H1 (cell line): Measurements from ENCODE around the gene AIM2. TPM values are rescaled to one million over a fixed set of nuclear protein-coding genes. Genes with fewer than 3 reads are reported as not detected.

Experiments
- CTCF ChIA-PET: fragments of 300-600 bp; sonication (Branson Sonifier 250); formaldehyde crosslinking; loops from one replicate; lab custom pipeline; 2021; ENCODE audit not compliant: partially characterized antibody; lab: Charles Lee
- POLR2A ChIA-PET: fragments of 300-600 bp; sonication (Branson Sonifier 250); formaldehyde crosslinking; loops from one replicate; lab custom pipeline; 2021; ENCODE audit warnings: inconsistent platforms; ENCODE audit not compliant: partially characterized antibody; lab: Charles Lee
- DNase-seq, 2 experiments: peaks; one replicate each; pipeline versions ENCODE4 v3.0.0 to v3.0.0-alpha.2; 2010 to 2022; ENCODE audit warnings: low spot score in 2 of 2, low read depth in 1 of 2, mixed read lengths in 1 of 2
- FAIRE-seq: peaks from 2 replicates; lab custom pipeline; 2011; peaks lifted over from hg19 to GRCh38; lab: Jason Lieb, UNC
- H2AFZ ChIP-seq: 2 replicates; pipeline ENCODE4 v1.8.1; 2012; ENCODE audit warnings: low read length, inconsistent platforms
- H2AK5ac ChIP-seq: 2 replicates; pipeline ENCODE4 v1.6.1; 2013; ENCODE audit warnings: low read depth, low read length
- H2BK120ac ChIP-seq: replicated peaks from 2 replicates; pipeline ENCODE3; 2013; ENCODE audit warnings: low read depth, low read length, inconsistent platforms
- H2BK12ac ChIP-seq: 2 replicates; pipeline ENCODE4 v1.6.1; 2013; ENCODE audit warnings: low read depth, low read length
- H2BK15ac ChIP-seq: 2 replicates; pipeline ENCODE4 v1.6.1; 2013; ENCODE audit warnings: low read length
- H2BK20ac ChIP-seq: 2 replicates; pipeline ENCODE4 v1.6.1; 2013; ENCODE audit warnings: low read length
- H2BK5ac ChIP-seq: 2 replicates; pipeline ENCODE4 v1.6.1; 2013; ENCODE audit warnings: low read depth, low read length
- H3K14ac ChIP-seq: 2 replicates; pipeline ENCODE4 v1.6.1; 2013; ENCODE audit warnings: inconsistent platforms; ENCODE audit not compliant: insufficient read length
- H3K18ac ChIP-seq: 2 replicates; pipeline ENCODE4 v1.6.1; 2013; ENCODE audit warnings: low read length; ENCODE audit errors: extremely low read depth
- H3K23ac ChIP-seq: 2 replicates; pipeline ENCODE4 v1.6.1; 2013; ENCODE audit warnings: inconsistent platforms; ENCODE audit not compliant: insufficient read length
- H3K23me2 ChIP-seq: 2 replicates; pipeline ENCODE4 v1.6.1; 2013; ENCODE audit warnings: low read depth, low read length
- H3K27ac ChIP-seq: 2 replicates; pipeline ENCODE4 v1.6.1; 2011; ENCODE audit warnings: low read depth, low read length, inconsistent platforms
- H3K27me3 ChIP-seq, 4 experiments: replicated peaks in 1 of 4; 1 replicate in 1 of 4; 2 replicates in 3 of 4; pipeline versions ENCODE4 v1.6.1 to v1.8.1; 2011 to 2013; ENCODE audit warnings: low read length in 3 of 4, mild to moderate bottlenecking in 3 of 4, inconsistent platforms in 2 of 4, mixed read lengths in 2 of 4, moderate library complexity in 1 of 4; ENCODE audit not compliant: control insufficient read depth in 3 of 4, insufficient read depth in 3 of 4; ENCODE audit errors: extremely low read depth in 1 of 4
- H3K36me3 ChIP-seq, 4 experiments: 2 replicates each; pipeline versions ENCODE4 v1.6.1 to v1.8.1; 2011 to 2013; ENCODE audit warnings: mild to moderate bottlenecking in 4 of 4, low read length in 3 of 4, moderate library complexity in 2 of 4, control low read depth in 1 of 4, inconsistent platforms in 1 of 4; ENCODE audit not compliant: insufficient read depth in 4 of 4, control insufficient read depth in 2 of 4
- H3K4ac ChIP-seq: replicated peaks from 2 replicates; pipeline ENCODE3; 2013; ENCODE audit warnings: low read length, low read depth, mixed read lengths, inconsistent platforms; ENCODE audit not compliant: insufficient read length
- H3K4me1 ChIP-seq, 4 experiments: replicated peaks in 1 of 4; 1 replicate in 1 of 4; 2 replicates in 3 of 4; pipeline versions ENCODE4 v1.6.1 to v1.8.1; 2011 to 2013; ENCODE audit warnings: low read length in 3 of 4, inconsistent platforms in 2 of 4, mixed read lengths in 1 of 4; ENCODE audit not compliant: insufficient read depth in 4 of 4, control insufficient read depth in 3 of 4
- H3K4me2 ChIP-seq, 2 experiments: 2 replicates each; pipeline versions ENCODE4 v1.6.1 to v1.8.1; 2011 to 2013; ENCODE audit warnings: low read depth in 2 of 2, low read length in 2 of 2, control low read depth in 1 of 2, inconsistent platforms in 1 of 2, mild to moderate bottlenecking in 1 of 2; ENCODE audit not compliant: insufficient read depth in 1 of 2
- H3K4me3 ChIP-seq, 4 experiments: fragments of 200-600, 300-600 bp in 1 of 4; sonication (generic), shearing (Covaris generic), sonication (Bioruptor Twin) in 1 of 4; 2 replicates each; pipeline versions ENCODE4 v1.5.1 to v1.8.1; 2011 to 2016; ENCODE audit warnings: low read length in 4 of 4, low read depth in 3 of 4, control low read depth in 2 of 4, inconsistent platforms in 2 of 4, mild to moderate bottlenecking in 2 of 4, mixed read lengths in 1 of 4, moderate library complexity in 1 of 4; ENCODE audit not compliant: insufficient read depth in 2 of 4; ENCODE audit errors: extremely low read depth in 1 of 4
- H3K56ac ChIP-seq: replicated peaks from 2 replicates; pipeline ENCODE3; 2013; ENCODE audit warnings: low read depth, mild to moderate bottlenecking, mixed read lengths, low read length, inconsistent platforms; ENCODE audit not compliant: insufficient read length
- H3K79me1 ChIP-seq: 2 replicates; pipeline ENCODE4 v1.6.1; 2013; ENCODE audit warnings: low read depth, low read length, control low read depth
- H3K79me2 ChIP-seq, 2 experiments: 2 replicates each; pipeline versions ENCODE4 v1.6.1 to v1.8.1; 2012 to 2013; ENCODE audit warnings: low read length in 2 of 2, mild to moderate bottlenecking in 2 of 2, inconsistent platforms in 1 of 2; ENCODE audit not compliant: insufficient read depth in 2 of 2, control insufficient read depth in 1 of 2
- H3K9ac ChIP-seq, 4 experiments: replicated peaks in 1 of 4; 1 replicate in 1 of 4; 2 replicates in 3 of 4; pipeline versions ENCODE4 v1.6.1 to v1.8.1; 2011 to 2013; ENCODE audit warnings: low read depth in 3 of 4, low read length in 3 of 4, control low read depth in 2 of 4, mild to moderate bottlenecking in 2 of 4, moderate library complexity in 2 of 4, inconsistent platforms in 1 of 4; ENCODE audit errors: extremely low read depth in 1 of 4
- H3K9me3 ChIP-seq, 2 experiments: 2 replicates each; pipeline versions ENCODE4 v1.6.1 to v1.8.1; 2012 to 2013; ENCODE audit warnings: mild to moderate bottlenecking in 2 of 2, moderate library complexity in 2 of 2, control low read depth in 1 of 2, inconsistent platforms in 1 of 2, low read depth in 1 of 2, low read length in 1 of 2, mixed read lengths in 1 of 2; ENCODE audit not compliant: insufficient read depth in 2 of 2
- H4K20me1 ChIP-seq, 2 experiments: replicated peaks in 1 of 2; 2 replicates each; pipeline versions ENCODE3 to v1.8.1; 2011 to 2013; ENCODE audit warnings: inconsistent platforms in 2 of 2, low read length in 2 of 2, mild to moderate bottlenecking in 1 of 2; ENCODE audit not compliant: insufficient read depth in 2 of 2, control insufficient read depth in 1 of 2
- H4K5ac ChIP-seq: 2 replicates; pipeline ENCODE4 v1.6.1; 2013; ENCODE audit warnings: low read length, low read depth, mixed read lengths, inconsistent platforms; ENCODE audit not compliant: insufficient read length
- H4K8ac ChIP-seq: 2 replicates; pipeline ENCODE4 v1.8.0; 2013; ENCODE audit warnings: mild to moderate bottlenecking, moderate library complexity, low read length, inconsistent platforms; ENCODE audit not compliant: insufficient read depth; ENCODE audit errors: extremely low read depth
- H4K91ac ChIP-seq: replicated peaks from 2 replicates; pipeline ENCODE3; 2013; ENCODE audit warnings: low read length, mixed read lengths, inconsistent platforms; ENCODE audit not compliant: insufficient read length
- PHF8 ChIP-seq: fragments of 200-600 bp; sonication (generic); conservative IDR thresholded peaks from 2 replicates; pipeline ENCODE4 v1.7.1; 2012; ENCODE audit warnings: low read depth, mild to moderate bottlenecking, inconsistent platforms, low read length, moderate library complexity
- SP4 ChIP-seq: IDR thresholded peaks from 2 replicates; pipeline ENCODE4 v1.6.1; 2012; ENCODE audit warnings: low read length, inconsistent platforms
- ZNF274 ChIP-seq: IDR thresholded peaks from 2 replicates; pipeline ENCODE4 v1.7.0; 2012; ENCODE audit warnings: low read length, borderline replicate concordance; ENCODE audit errors: extremely low read depth
- WGBS, 2 experiments: shearing (Covaris generic) in 1 of 2; methylation state at CpG; one replicate each; pipeline versions ENCODE4 v1.1.6 to v1.1.7; 2013 to 2015; ENCODE audit warnings: low lambda C conversion rate in 2 of 2, mixed read lengths in 2 of 2, inconsistent platforms in 1 of 2, low coverage in 1 of 2, missing lambda C conversion rate in 1 of 2; ENCODE audit not compliant: insufficient replicate concordance in 2 of 2, insufficient coverage in 1 of 2, insufficient read length in 1 of 2; ENCODE audit errors: extremely low coverage in 1 of 2, missing lambda C conversion rate in 1 of 2; 5-methylcytosine and 5-hydroxymethylcytosine counted together
- polyA plus RNA-seq, 7 experiments: library from polyadenylated mRNA; depleted of rRNA in 3 of 7; stranded (reverse) in 5 of 7; unstranded in 2 of 7; fragments of >200 nt in 5 of 7; fragments of 200-250 nt in 2 of 7; gene quantifications; 1 replicate in 5 of 7; 2 replicates in 1 of 7; 4 replicates in 1 of 7; pipeline versions ENCODE4 v1.2.1 to v1.2.3, GENCODE V29; 2011 to 2013; ENCODE audit warnings: missing spikeins in 2 of 7, mixed read lengths in 2 of 7
- total RNA-seq: library from RNA; stranded (reverse); fragmentation: NEBNext Ultra II Directional; extraction: Animal tissue kit (Norgen Biotek cat#: 25700); gene quantifications from 2 replicates; pipeline ENCODE4 v1.2.1, GENCODE V29; 2021
- TF ChIP-seq, protein P1 (sequence below), 3 experiments: IDR thresholded peaks; 1 replicate in 2 of 3; 2 replicates in 1 of 3; pipeline versions ENCODE4 v1.5.1 to v1.6.1; 2011; ENCODE audit warnings: low read length in 3 of 3, mild to moderate bottlenecking in 3 of 3, inconsistent platforms in 2 of 3, low read depth in 1 of 3, moderate library complexity in 1 of 3; ENCODE audit not compliant: insufficient read depth in 1 of 3; ENCODE audit errors: control extremely low read depth in 1 of 3

AIM2 gene
- total and polyA plus RNA-seq, 2 of the 8 experiments (the other 6 are each of a cell fraction or from before 2014, with no cell fraction given): 0.21 to 2.1 TPM

- no peak overlapping the region for H3K14ac ChIP-seq
- no peak overlapping the region for H3K18ac ChIP-seq
- H3K9ac ChIP-seq: no peak overlapping the region
- no peak overlapping the region for H4K5ac ChIP-seq
- no peak overlapping the region for H2BK5ac ChIP-seq
- no peak overlapping the region for H3K56ac ChIP-seq
- H3K27me3 ChIP-seq: no peaks in the 10 kb centered on the region
- no peak overlapping the region for H3K4ac ChIP-seq
- H3K4me2 ChIP-seq: no peak overlapping the region
- WGBS, 2 experiments: 94% methylated on average over 7 of the region's 7 CpGs; no CpG with 5 or more reads in 1 of the 2 experiments
- H2BK12ac ChIP-seq: no peak overlapping the region
- no peak overlapping the region for H3K27ac ChIP-seq
- H4K8ac ChIP-seq: no peak overlapping the region
- CTCF ChIA-PET: interaction anchor here (0.7 to 3.1 kb wide), 2 partner anchors 11 to 14 kb away, joined by 4 to 14 read pairs; no protein-coding TSS in a partner anchor
- FAIRE-seq: no peak
- no peaks in the 10 kb centered on the region for H3K79me1 ChIP-seq
- H2BK15ac ChIP-seq: no peak overlapping the region
- DNase-seq: no peak
- no peaks in the 10 kb centered on the region for H3K36me3 ChIP-seq
- no peaks in the 10 kb centered on the region for H3K4me1 ChIP-seq
- H4K91ac ChIP-seq: no peak overlapping the region
- POLR2A ChIA-PET: no interaction called here
- H3K9me3 ChIP-seq: no peaks in the 10 kb centered on the region
- H2AFZ ChIP-seq: no peak overlapping the region
- no peak overlapping the region for H3K23ac ChIP-seq
- no peak overlapping the region for H2BK20ac ChIP-seq
- H4K20me1 ChIP-seq: no peaks in the 10 kb centered on the region
- no peaks in the 10 kb centered on the region for H3K79me2 ChIP-seq
- no peak overlapping the region for H3K4me3 ChIP-seq
- H3K23me2 ChIP-seq: no peaks in the 10 kb centered on the region
- H2BK120ac ChIP-seq: no peak overlapping the region
- H2AK5ac ChIP-seq: no peak overlapping the region
- no peak for TF ChIP-seq ZNF274
- TF ChIP-seq, protein P1, sequence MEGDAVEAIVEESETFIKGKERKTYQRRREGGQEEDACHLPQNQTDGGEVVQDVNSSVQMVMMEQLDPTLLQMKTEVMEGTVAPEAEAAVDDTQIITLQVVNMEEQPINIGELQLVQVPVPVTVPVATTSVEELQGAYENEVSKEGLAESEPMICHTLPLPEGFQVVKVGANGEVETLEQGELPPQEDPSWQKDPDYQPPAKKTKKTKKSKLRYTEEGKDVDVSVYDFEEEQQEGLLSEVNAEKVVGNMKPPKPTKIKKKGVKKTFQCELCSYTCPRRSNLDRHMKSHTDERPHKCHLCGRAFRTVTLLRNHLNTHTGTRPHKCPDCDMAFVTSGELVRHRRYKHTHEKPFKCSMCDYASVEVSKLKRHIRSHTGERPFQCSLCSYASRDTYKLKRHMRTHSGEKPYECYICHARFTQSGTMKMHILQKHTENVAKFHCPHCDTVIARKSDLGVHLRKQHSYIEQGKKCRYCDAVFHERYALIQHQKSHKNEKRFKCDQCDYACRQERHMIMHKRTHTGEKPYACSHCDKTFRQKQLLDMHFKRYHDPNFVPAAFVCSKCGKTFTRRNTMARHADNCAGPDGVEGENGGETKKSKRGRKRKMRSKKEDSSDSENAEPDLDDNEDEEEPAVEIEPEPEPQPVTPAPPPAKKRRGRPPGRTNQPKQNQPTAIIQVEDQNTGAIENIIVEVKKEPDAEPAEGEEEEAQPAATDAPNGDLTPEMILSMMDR (IDR thresholded peaks at IDR 0.05; ENCODE audit: control extremely low read depth in 1 of 3, insufficient read depth in 1 of 3, low read depth in 1 of 3, low read length in 3 of 3): no peak
- TF ChIP-seq PHF8: no peak
- TF ChIP-seq SP4: no peak
These were observed 17.8 kb downstream of the AIM2 start for GRCh38 chr1:159058751-159059150.
